OCI-LY3 (cell line): ENCODE measurements around the gene TMPRSS13.

Source experiments
- H2AFZ ChIP-seq: fragments of 200-600, 300-600 bp; shearing (Covaris generic); 2 replicates; pipeline ENCODE4 v1.6.0; 2014; ENCODE audit warnings: antibody characterized with exemption, low read depth, low read length
- H3K27ac ChIP-seq: fragments of 200-600, 300-600 bp; sonication (generic); 2 replicates; pipeline ENCODE4 v1.5.1; 2014; ENCODE audit warnings: mild to moderate bottlenecking, low read length, moderate library complexity, mixed read lengths
- H3K27me3 ChIP-seq: fragments of 200-600, 300-600 bp; sonication (generic); 2 replicates; pipeline ENCODE4 v1.6.1; 2014; ENCODE audit warnings: low read depth, low read length, mixed read lengths
- H3K36me3 ChIP-seq: fragments of 200-600, 300-600 bp; sonication (generic); replicated peaks from 2 replicates; pipeline ENCODE3; 2014; ENCODE audit warnings: low read depth, low read length, mixed read lengths
- H3K4me1 ChIP-seq: fragments of 300-600, 200-600 bp; sonication (generic); 2 replicates; pipeline ENCODE4 v1.6.1; 2014; ENCODE audit warnings: low read length, mixed read lengths
- H3K4me2 ChIP-seq: fragments of 200-600, 300-600 bp; sonication (generic); 2 replicates; pipeline ENCODE4 v1.6.1; 2014; ENCODE audit warnings: low read length, mixed read lengths
- H3K4me3 ChIP-seq: fragments of 300-600, 200-600 bp; sonication (generic); 2 replicates; pipeline ENCODE4 v1.5.1; 2014; ENCODE audit warnings: antibody characterized with exemption, mild to moderate bottlenecking, low read length, moderate library complexity
- H3K79me2 ChIP-seq: fragments of 300-600, 200-600 bp; shearing (Covaris generic); 2 replicates; pipeline ENCODE4 v1.6.1; 2014; ENCODE audit warnings: mild to moderate bottlenecking, low read length, mixed read lengths
- H3K9ac ChIP-seq: fragments of 300-600, 200-600 bp; shearing (Covaris generic); 2 replicates; pipeline ENCODE4 v1.6.0; 2014; ENCODE audit warnings: mild to moderate bottlenecking, low read length, moderate library complexity
- H3K9me3 ChIP-seq: fragments of 200-600, 300-600 bp; shearing (Covaris generic); 2 replicates; pipeline ENCODE4 v1.6.1; 2014; ENCODE audit warnings: low read length, mixed read lengths; ENCODE audit not compliant: insufficient read depth
- H4K20me1 ChIP-seq: fragments of 200-600, 300-600 bp; sonication (generic); 2 replicates; pipeline ENCODE4 v1.6.1; 2016; ENCODE audit warnings: low read length, mixed read lengths; ENCODE audit not compliant: insufficient read depth
- EZH2phosphoT487 ChIP-seq: fragments of 200-600 bp; shearing (Covaris generic); IDR thresholded peaks from 2 replicates; pipeline ENCODE4 v1.6.1; 2018; ENCODE audit warnings: antibody characterized with exemption, mixed run types, low read depth
- TF ChIP-seq, protein P1 (sequence below): fragments of 200-600, 300-600 bp; sonication (generic); IDR thresholded peaks from 2 replicates; pipeline ENCODE4 v1.5.1; 2014; ENCODE audit warnings: antibody characterized with exemption, low read length, low read depth

Gene TMPRSS13

DNA sequence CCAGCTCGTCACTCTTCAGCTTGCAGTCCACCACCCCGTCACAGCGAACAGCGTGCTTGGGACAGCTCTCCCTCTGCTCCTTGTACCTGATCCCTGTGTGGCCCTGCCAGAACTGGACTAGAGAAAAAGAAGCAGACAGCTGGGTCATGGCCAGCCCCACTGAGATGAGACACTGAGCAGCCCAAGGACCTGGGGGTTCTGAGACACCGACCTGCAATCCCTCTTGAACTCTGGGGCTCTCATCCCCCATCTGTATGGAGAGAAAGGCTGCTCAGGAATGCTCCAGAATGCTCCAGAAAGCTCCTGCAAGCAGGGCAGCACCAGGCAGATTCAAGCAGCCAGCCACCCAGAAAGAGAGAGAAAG is 14.8 kb downstream of the TMPRSS13 start:
- Histone ChIP-seq H2AFZ (no peak overlapping the region), H3K27ac (no peak overlapping the region), H4K20me1 (no peaks in the 10 kb centered on the region), H3K4me2 (no peak overlapping the region), H3K4me1 (peaks cover 7% of the 10 kb centered on the region), H3K79me2 (no peaks in the 10 kb centered on the region), H3K9ac (no peak overlapping the region), H3K27me3 (no peaks in the 10 kb centered on the region), H3K36me3 (no peaks in the 10 kb centered on the region), H3K4me3 (no peak overlapping the region), H3K9me3 (no peaks in the 10 kb centered on the region)
- no peak for TF ChIP-seq EZH2phosphoT487
- TF ChIP-seq, protein P1, sequence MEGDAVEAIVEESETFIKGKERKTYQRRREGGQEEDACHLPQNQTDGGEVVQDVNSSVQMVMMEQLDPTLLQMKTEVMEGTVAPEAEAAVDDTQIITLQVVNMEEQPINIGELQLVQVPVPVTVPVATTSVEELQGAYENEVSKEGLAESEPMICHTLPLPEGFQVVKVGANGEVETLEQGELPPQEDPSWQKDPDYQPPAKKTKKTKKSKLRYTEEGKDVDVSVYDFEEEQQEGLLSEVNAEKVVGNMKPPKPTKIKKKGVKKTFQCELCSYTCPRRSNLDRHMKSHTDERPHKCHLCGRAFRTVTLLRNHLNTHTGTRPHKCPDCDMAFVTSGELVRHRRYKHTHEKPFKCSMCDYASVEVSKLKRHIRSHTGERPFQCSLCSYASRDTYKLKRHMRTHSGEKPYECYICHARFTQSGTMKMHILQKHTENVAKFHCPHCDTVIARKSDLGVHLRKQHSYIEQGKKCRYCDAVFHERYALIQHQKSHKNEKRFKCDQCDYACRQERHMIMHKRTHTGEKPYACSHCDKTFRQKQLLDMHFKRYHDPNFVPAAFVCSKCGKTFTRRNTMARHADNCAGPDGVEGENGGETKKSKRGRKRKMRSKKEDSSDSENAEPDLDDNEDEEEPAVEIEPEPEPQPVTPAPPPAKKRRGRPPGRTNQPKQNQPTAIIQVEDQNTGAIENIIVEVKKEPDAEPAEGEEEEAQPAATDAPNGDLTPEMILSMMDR = no peak

DNA sequence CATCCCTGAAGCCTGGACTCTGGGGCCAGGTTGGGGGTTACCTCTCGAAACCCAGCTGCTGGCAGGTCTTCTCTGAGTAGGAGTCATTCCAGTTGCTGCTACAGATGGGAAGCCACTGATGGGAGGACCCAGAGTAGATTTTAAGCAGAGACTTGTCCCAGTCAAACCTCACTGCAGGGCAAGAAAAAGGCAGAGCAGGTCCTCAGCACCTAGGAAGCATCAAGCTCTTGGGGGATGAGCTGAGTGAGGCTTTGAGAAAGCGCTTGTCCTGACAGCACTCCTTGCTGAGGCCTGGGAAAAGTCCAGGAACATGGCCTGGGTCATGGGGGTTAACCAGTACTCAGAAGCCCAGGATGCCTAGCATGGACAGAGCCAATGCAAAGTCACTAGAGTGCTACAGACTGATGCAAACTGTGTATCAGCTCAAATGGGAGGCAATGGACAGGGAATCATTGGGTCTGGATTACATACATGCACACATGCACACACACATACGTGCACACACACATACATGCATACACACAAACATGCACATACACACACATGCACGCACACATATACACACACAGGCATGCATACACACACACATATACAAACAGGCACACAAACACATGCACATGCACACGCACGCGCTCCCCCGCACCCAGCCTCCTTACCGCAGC is 15.3 kb downstream of the TMPRSS13 start:
- no peak overlapping the region for H3K4me2 ChIP-seq
- no peak overlapping the region for H3K4me3 ChIP-seq
- TF ChIP-seq, protein P1 = no peak
- TF ChIP-seq EZH2phosphoT487 = no peak
- H3K4me1 ChIP-seq = peaks cover 6% of the 10 kb centered on the region
- H3K9ac ChIP-seq = no peak overlapping the region
- no peak overlapping the region for H3K27ac ChIP-seq
- no peaks in the 10 kb centered on the region for H3K36me3 ChIP-seq
- no peak overlapping the region for H2AFZ ChIP-seq
- peaks cover 2% of the 10 kb centered on the region; the same call in 1 of the 2 replicates for H3K79me2 ChIP-seq
- no peaks in the 10 kb centered on the region for H3K9me3 ChIP-seq
- no peaks in the 10 kb centered on the region for H3K27me3 ChIP-seq
- H4K20me1 ChIP-seq = no peaks in the 10 kb centered on the region

DNA sequence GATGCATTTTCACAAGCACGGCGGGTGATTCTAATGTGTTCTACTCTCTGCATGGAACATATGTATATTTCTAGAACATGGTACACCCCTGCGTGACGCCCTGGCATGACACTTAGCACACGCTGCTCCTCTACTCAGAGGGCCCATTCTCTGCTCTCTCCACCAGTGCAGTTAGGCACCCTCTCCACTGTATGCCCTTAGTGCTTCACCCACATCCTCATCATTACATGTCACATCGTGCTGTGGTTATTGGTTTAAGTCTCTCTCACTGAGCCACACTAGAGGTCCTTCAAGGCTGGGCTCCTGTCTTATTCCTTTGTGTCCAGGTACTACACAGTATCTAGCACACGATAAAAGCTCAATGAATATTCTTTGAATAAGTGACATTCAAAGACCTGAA is 16.7 kb downstream of the TMPRSS13 start:
- Histone ChIP-seq H3K27ac (no peak overlapping the region), H3K9ac (no peak overlapping the region), H3K4me1 (peaks cover 13% of the 10 kb centered on the region), H3K36me3 (peaks cover 7% of the 10 kb centered on the region), H3K4me2 (no peak overlapping the region), H3K79me2 (peaks cover 15% of the 10 kb centered on the region), H3K9me3 (no peaks in the 10 kb centered on the region), H3K27me3 (no peaks in the 10 kb centered on the region), H2AFZ (no peak overlapping the region), H3K4me3 (no peak overlapping the region), H4K20me1 (no peaks in the 10 kb centered on the region)
- no peak for TF ChIP-seq EZH2phosphoT487
- TF ChIP-seq, protein P1 = no peak

DNA sequence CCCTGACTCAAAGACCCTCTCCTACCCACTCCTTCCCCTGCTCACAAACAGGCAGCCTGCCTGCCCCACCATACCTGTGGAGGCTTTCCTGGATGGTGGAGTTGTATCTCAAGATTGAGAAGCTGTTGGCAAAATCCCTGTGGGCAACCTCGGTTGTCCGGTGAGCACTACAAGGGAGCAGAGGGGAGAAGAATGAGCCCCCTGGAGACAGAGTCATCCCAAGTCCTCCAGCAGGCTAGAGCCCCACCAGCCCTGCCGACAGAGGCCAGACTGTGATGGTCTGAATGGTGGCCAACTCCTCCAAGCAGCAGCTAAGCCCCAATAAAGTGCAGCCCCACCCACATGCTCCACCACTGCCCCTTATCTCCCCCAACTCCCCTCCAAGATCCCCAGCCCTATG is 17.5 kb downstream of the TMPRSS13 start:
- TF ChIP-seq EZH2phosphoT487 = no peak
- TF ChIP-seq, protein P1 = no peak
- H3K27me3 ChIP-seq = no peaks in the 10 kb centered on the region
- peaks cover 17% of the 10 kb centered on the region for H3K4me1 ChIP-seq
- H3K4me2 ChIP-seq = no peak overlapping the region
- H3K36me3 ChIP-seq = peaks cover 7% of the 10 kb centered on the region
- no peak overlapping the region for H2AFZ ChIP-seq
- H3K9ac ChIP-seq = no peak overlapping the region
- no peak overlapping the region for H3K27ac ChIP-seq
- peaks cover 17% of the 10 kb centered on the region for H3K79me2 ChIP-seq
- no peaks in the 10 kb centered on the region for H4K20me1 ChIP-seq
- no peak overlapping the region for H3K4me3 ChIP-seq
- no peaks in the 10 kb centered on the region for H3K9me3 ChIP-seq
